ENCODE measurements around the gene LHFPL6. TPM values are rescaled to one million over a fixed set of nuclear protein-coding genes. Genes with fewer than 3 reads are reported as not detected.

The LHFPL6 gene
- total RNA-seq, 3 donors from 2014 or later, result 54.2 to 99.6 (median 91.7) TPM

GRCh38 chr13:39527961-39528660 lies 74.9 kb downstream of the LHFPL6 start:
- no peak for TF ChIP-seq POLR2A (IDR thresholded peaks at IDR 0.05)
- no peak for TF ChIP-seq POLR2AphosphoS5 (IDR thresholded peaks at IDR 0.05)
- no peak for TF ChIP-seq CTCF (IDR thresholded peaks at IDR 0.05)
- no peak overlapping the region for H3K4me3 ChIP-seq
- no peak overlapping the region for H3K27ac ChIP-seq
- H3K4me1 ChIP-seq, result no peaks in the 10 kb centered on the region
- no peaks in the 10 kb centered on the region for H3K36me3 ChIP-seq
- no peak for DNase-seq (ENCODE audit: low spot score in 2 of 2)
- intact Hi-C loops (cut with DNase I; ENCODE audit: low total_unique reads), result no loop called here
- no peaks in the 10 kb centered on the region for H3K9me3 ChIP-seq
- no peaks in the 10 kb centered on the region for H3K27me3 ChIP-seq

- intact Hi-C loops (cut with DNase I; ENCODE audit: low total_unique reads), result no loop called here
- TF ChIP-seq CTCF (IDR thresholded peaks at IDR 0.05) (no peak), POLR2AphosphoS5 (IDR thresholded peaks at IDR 0.05) (no peak), POLR2A (IDR thresholded peaks at IDR 0.05) (no peak)
- no peaks in the 10 kb centered on the region for H3K36me3 ChIP-seq
- DNase-seq (ENCODE audit: low spot score in 2 of 2), result no peak
- no peak overlapping the region for H3K4me3 ChIP-seq
- no peaks in the 10 kb centered on the region for H3K27me3 ChIP-seq
- no peak overlapping the region for H3K27ac ChIP-seq
- no peaks in the 10 kb centered on the region for H3K9me3 ChIP-seq
- no peaks in the 10 kb centered on the region for H3K4me1 ChIP-seq
These were observed 75.7 kb downstream of the LHFPL6 start for GRCh38 chr13:39527301-39527700.

DNA sequence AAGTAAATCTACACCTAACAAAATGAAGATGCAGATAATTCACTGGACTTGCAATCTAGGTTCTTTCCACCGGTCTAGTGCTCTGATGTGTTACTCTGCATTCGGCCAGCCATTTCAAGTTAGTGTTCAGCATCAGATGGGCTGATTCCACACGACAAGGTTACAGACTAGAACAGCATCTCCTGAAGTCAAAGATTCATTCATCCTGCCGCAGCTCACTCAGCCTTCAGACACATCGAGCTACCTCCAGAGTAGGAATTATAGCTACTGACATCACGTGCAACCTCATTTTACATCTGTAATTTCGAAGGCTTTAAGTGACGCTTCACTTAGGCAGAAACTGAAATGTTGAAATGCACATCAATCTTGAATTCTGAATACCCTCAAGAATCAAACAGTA lies 76.5 kb downstream of the LHFPL6 start:
- TF ChIP-seq POLR2AphosphoS5 (IDR thresholded peaks at IDR 0.05) (no peak), POLR2A (IDR thresholded peaks at IDR 0.05) (no peak), CTCF (IDR thresholded peaks at IDR 0.05) (no peak)
- DNase-seq (ENCODE audit: low spot score in 2 of 2), result no peak
- no peak overlapping the region for H3K4me3 ChIP-seq
- no peaks in the 10 kb centered on the region for H3K9me3 ChIP-seq
- H3K27ac ChIP-seq, result no peak overlapping the region
- intact Hi-C loops (cut with DNase I; ENCODE audit: low total_unique reads), result no loop called here
- H3K27me3 ChIP-seq, result no peaks in the 10 kb centered on the region
- H3K36me3 ChIP-seq, result no peaks in the 10 kb centered on the region
- no peaks in the 10 kb centered on the region for H3K4me1 ChIP-seq

DNA sequence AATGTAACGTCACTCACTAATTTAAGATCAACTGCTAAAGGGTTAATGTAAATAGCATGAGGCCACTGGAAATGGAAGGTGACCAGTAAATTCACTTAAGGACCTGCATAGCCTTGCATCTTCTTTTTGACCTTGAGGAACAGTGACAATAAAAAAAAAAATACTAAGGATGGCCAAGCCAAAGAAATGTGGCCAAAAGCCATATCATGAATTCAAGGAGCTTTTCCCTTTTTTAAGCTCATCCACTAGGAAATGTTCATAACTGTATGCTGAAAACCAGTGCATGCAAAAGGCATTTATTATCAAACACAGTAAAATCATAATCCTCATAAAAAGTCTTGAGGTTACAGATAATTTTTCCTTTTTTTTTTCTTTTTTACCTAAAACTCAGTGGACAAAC lies 77.5 kb downstream of the LHFPL6 start:
- H3K36me3 ChIP-seq, result no peaks in the 10 kb centered on the region
- intact Hi-C loops (cut with DNase I; ENCODE audit: low total_unique reads), result no loop called here
- H3K4me1 ChIP-seq, result no peaks in the 10 kb centered on the region
- no peaks in the 10 kb centered on the region for H3K27me3 ChIP-seq
- no peak overlapping the region for H3K27ac ChIP-seq
- H3K9me3 ChIP-seq, result no peaks in the 10 kb centered on the region
- no peak overlapping the region for H3K4me3 ChIP-seq
- DNase-seq (ENCODE audit: low spot score in 2 of 2), result no peak
- no peak for TF ChIP-seq POLR2AphosphoS5 (IDR thresholded peaks at IDR 0.05)
- TF ChIP-seq CTCF (IDR thresholded peaks at IDR 0.05), result no peak
- TF ChIP-seq POLR2A (IDR thresholded peaks at IDR 0.05), result no peak

DNA sequence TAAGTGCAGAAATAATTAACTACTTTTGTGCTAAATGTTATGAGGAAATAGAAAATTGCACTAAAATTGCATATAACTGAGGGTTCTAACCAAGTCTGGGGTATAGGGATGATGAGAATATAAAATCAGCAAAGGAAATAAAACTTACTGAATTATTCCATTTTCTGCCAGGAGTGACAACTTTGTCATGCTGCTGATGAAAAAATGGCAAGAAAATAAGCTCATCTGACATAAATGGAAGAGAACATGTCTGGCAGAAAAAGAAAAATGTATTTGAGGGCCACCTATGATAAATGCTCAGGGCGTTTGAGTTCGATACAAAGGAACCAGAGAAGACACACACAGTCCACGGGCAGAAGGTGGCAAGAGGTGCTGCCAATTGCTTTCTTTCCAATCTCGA lies 78.2 kb downstream of the LHFPL6 start:
- H3K4me3 ChIP-seq, result no peak overlapping the region
- TF ChIP-seq POLR2AphosphoS5 (IDR thresholded peaks at IDR 0.05), result no peak
- no peak for TF ChIP-seq POLR2A (IDR thresholded peaks at IDR 0.05)
- no peak for TF ChIP-seq CTCF (IDR thresholded peaks at IDR 0.05)
- no peaks in the 10 kb centered on the region for H3K4me1 ChIP-seq
- H3K9me3 ChIP-seq, result no peaks in the 10 kb centered on the region
- H3K36me3 ChIP-seq, result no peaks in the 10 kb centered on the region
- no peak for DNase-seq (ENCODE audit: low spot score in 2 of 2)
- intact Hi-C loops (cut with DNase I; ENCODE audit: low total_unique reads), result no loop called here
- H3K27ac ChIP-seq, result no peak overlapping the region
- no peaks in the 10 kb centered on the region for H3K27me3 ChIP-seq
